HEK293 (cell line): Measurements from ENCODE around the gene WDR4.

Experiments
- CTCF ChIA-PET: fragments of 350-600 bp; formaldehyde crosslinking; extraction: SDS; loops from one replicate; lab custom pipeline; 2021; ENCODE audit warnings: antibody characterized with exemption; lab: Yijun Ruan, JAX
- POLR2A ChIA-PET: fragments of 300-600 bp; formaldehyde crosslinking; extraction: SDS; loops from one replicate; lab custom pipeline; 2020; ENCODE audit warnings: antibody characterized with exemption, inconsistent platforms; lab: Yijun Ruan, JAX
- H3K27ac ChIP-seq: fragments of 200-500 bp; sonication (Bioruptor generic); 2 replicates; pipeline ENCODE4 v1.5.1; 2014; ENCODE audit warnings: low read depth, low read length, control low read depth, inconsistent platforms; ENCODE audit errors: extremely low read depth
- H3K36me3 ChIP-seq, 2 experiments: fragments of 200-500 bp in 1 of 2; sonication (Bioruptor generic) in 1 of 2; 1 replicate in 1 of 2; 2 replicates in 1 of 2; pipeline ENCODE4 v1.5.1; 2014 to 2017; ENCODE audit warnings: inconsistent platforms in 2 of 2, low read length in 2 of 2; ENCODE audit not compliant: control insufficient read depth in 2 of 2, insufficient read depth in 1 of 2
- H3K4me1 ChIP-seq: fragments of 200-500 bp; sonication (Bioruptor generic); 2 replicates; pipeline ENCODE4 v1.5.1; 2014; ENCODE audit warnings: mild to moderate bottlenecking, low read length, inconsistent platforms; ENCODE audit not compliant: control insufficient read depth, insufficient read depth
- H3K4me3 ChIP-seq: 2 replicates; pipeline ENCODE4 v1.5.1; 2011; ENCODE audit warnings: low read depth, mild to moderate bottlenecking, control low read depth, low read length, moderate library complexity
- H3K9me3 ChIP-seq: fragments of 200-500 bp; sonication (Bioruptor generic); 2 replicates; pipeline ENCODE4 v1.5.1; 2014; ENCODE audit warnings: low read depth, low read length, inconsistent platforms; ENCODE audit not compliant: control insufficient read depth, insufficient read depth
- ELK4 ChIP-seq: IDR thresholded peaks from 2 replicates; pipeline ENCODE4 v1.6.1; 2011; ENCODE audit warnings: mild to moderate bottlenecking, low read depth, low read length, borderline replicate concordance
- GFI1B ChIP-seq: fragments of 450-650 bp; formaldehyde crosslinking; IDR thresholded peaks from 2 replicates; pipeline ENCODE4 v1.5.1; 2016; ENCODE audit warnings: missing biosample characterization, missing genetic modification characterization
- HIC1 ChIP-seq: fragments of 450-650 bp; formaldehyde crosslinking; IDR thresholded peaks from 2 replicates; pipeline ENCODE4 v1.5.1; 2016; ENCODE audit warnings: missing biosample characterization, missing genetic modification characterization
- OSR2 ChIP-seq: fragments of 450-650 bp; formaldehyde crosslinking; IDR thresholded peaks from 2 replicates; pipeline ENCODE4 v1.5.1; 2016; ENCODE audit warnings: missing biosample characterization, missing genetic modification characterization
- SALL2 ChIP-seq: fragments of 450-650 bp; formaldehyde crosslinking; IDR thresholded peaks from 2 replicates; pipeline ENCODE4 v1.5.0; 2017; ENCODE audit warnings: missing biosample characterization, mild to moderate bottlenecking, missing genetic modification characterization, borderline replicate concordance
- SCRT1 ChIP-seq: fragments of 450-650 bp; formaldehyde crosslinking; IDR thresholded peaks from 2 replicates; pipeline ENCODE4 v1.5.1; 2016; ENCODE audit warnings: missing biosample characterization, missing genetic modification characterization, borderline replicate concordance
- ZFHX2 ChIP-seq: fragments of 450-650 bp; formaldehyde crosslinking; conservative IDR thresholded peaks from 2 replicates; pipeline ENCODE4 v1.5.1; 2016; ENCODE audit warnings: missing biosample characterization, missing genetic modification characterization
- ZNF114 ChIP-seq: fragments of 450-650 bp; formaldehyde crosslinking; IDR thresholded peaks from 2 replicates; pipeline ENCODE4 v1.5.0; 2017; ENCODE audit warnings: missing biosample characterization, missing genetic modification characterization
- ZNF157 ChIP-seq: fragments of 450-650 bp; formaldehyde crosslinking; IDR thresholded peaks from 2 replicates; pipeline ENCODE4 v1.5.1; 2016; ENCODE audit warnings: missing biosample characterization, missing genetic modification characterization
- ZNF184 ChIP-seq: fragments of 450-650 bp; IDR thresholded peaks from 2 replicates; pipeline ENCODE4 v1.5.1; 2018; ENCODE audit warnings: missing biosample characterization, mild to moderate bottlenecking, missing genetic modification characterization
- ZNF19 ChIP-seq: fragments of 450-650 bp; formaldehyde crosslinking; IDR thresholded peaks from 2 replicates; pipeline ENCODE4; 2016; ENCODE audit warnings: missing biosample characterization, missing genetic modification characterization, low read depth
- ZNF202 ChIP-seq: fragments of 450-650 bp; formaldehyde crosslinking; IDR thresholded peaks from 2 replicates; pipeline ENCODE4 v1.5.1; 2016; ENCODE audit warnings: missing biosample characterization, missing genetic modification characterization, borderline replicate concordance
- ZNF223 ChIP-seq: fragments of 450-650 bp; formaldehyde crosslinking; IDR thresholded peaks from 2 replicates; pipeline ENCODE4 v1.5.1; 2016; ENCODE audit warnings: missing biosample characterization, missing genetic modification characterization
- ZNF26 ChIP-seq: fragments of 450-650 bp; formaldehyde crosslinking; IDR thresholded peaks from 2 replicates; pipeline ENCODE4 v1.5.1; 2016; ENCODE audit warnings: missing biosample characterization, missing genetic modification characterization
- ZNF350 ChIP-seq: fragments of 450-650 bp; formaldehyde crosslinking; IDR thresholded peaks from 2 replicates; pipeline ENCODE4 v1.5.0; 2017; ENCODE audit warnings: missing biosample characterization, mild to moderate bottlenecking, missing genetic modification characterization
- ZNF510 ChIP-seq: fragments of 450-650 bp; formaldehyde crosslinking; IDR thresholded peaks from 2 replicates; pipeline ENCODE4 v1.5.1; 2018; ENCODE audit warnings: mild to moderate bottlenecking, missing genetic modification characterization, missing biosample characterization; ENCODE audit not compliant: insufficient replicate concordance
- ZNF518A ChIP-seq: fragments of 450-650 bp; formaldehyde crosslinking; conservative IDR thresholded peaks from 2 replicates; pipeline ENCODE4 v1.5.1; 2016; ENCODE audit warnings: low read depth, missing biosample characterization, missing genetic modification characterization
- ZNF530 ChIP-seq: fragments of 450-650 bp; formaldehyde crosslinking; IDR thresholded peaks from 2 replicates; pipeline ENCODE4 v1.5.1; 2016; ENCODE audit warnings: low read depth, missing biosample characterization, missing genetic modification characterization
- ZNF610 ChIP-seq: fragments of 450-650 bp; formaldehyde crosslinking; IDR thresholded peaks from 2 replicates; pipeline ENCODE4 v1.5.1; 2016; ENCODE audit warnings: missing biosample characterization, missing genetic modification characterization, borderline replicate concordance
- ZNF629 ChIP-seq: fragments of 450-650 bp; formaldehyde crosslinking; IDR thresholded peaks from 2 replicates; pipeline ENCODE4 v1.5.1; 2017; ENCODE audit warnings: missing biosample characterization, missing genetic modification characterization
- ZNF785 ChIP-seq: fragments of 450-650 bp; formaldehyde crosslinking; IDR thresholded peaks from 2 replicates; pipeline ENCODE4 v1.5.1; 2016; ENCODE audit warnings: missing biosample characterization, missing genetic modification characterization
- ZXDB ChIP-seq: fragments of 450-650 bp; formaldehyde crosslinking; IDR thresholded peaks from 2 replicates; pipeline ENCODE4 v1.5.1; 2016; ENCODE audit warnings: missing biosample characterization, missing genetic modification characterization
- TF ChIP-seq, protein P1 (sequence below): fragments of 450-650 bp; formaldehyde crosslinking; IDR thresholded peaks from 2 replicates; pipeline ENCODE4 v1.5.1; 2016; ENCODE audit warnings: missing biosample characterization, missing genetic modification characterization, borderline replicate concordance

The WDR4 gene

GRCh38 chr21:42818328-42818749, 61.0 kb downstream of the WDR4 start (continued):
- TF ChIP-seq ZNF510 (tag by site-specific recombination): no peak

DNA sequence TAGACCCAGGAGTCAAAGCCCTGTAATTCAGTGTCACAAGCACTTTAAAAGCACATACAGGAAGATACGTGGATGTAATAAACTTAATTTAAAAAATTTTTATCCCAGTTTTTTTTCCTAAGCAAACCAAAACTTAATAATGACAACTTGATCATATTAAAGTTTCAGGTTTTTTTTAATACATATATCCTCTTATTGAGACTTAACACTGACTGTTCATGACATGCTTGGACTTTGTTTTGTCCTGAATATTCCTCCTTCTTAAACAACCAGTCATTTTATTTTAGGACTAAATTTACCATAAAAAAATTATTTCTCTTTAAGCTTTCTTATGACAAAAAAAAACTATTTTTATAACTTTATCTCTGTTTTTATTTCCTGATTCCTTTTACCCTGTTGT, 64.1 kb downstream of the WDR4 start:
- CTCF ChIA-PET: interaction anchor here (1.5 to 2.4 kb wide), 2 partner anchors 34 to 222 kb away, joined by 4 to 14 read pairs; no protein-coding TSS in a partner anchor
- H3K9me3 ChIP-seq: no peaks in the 10 kb centered on the region; the same call in 1 of the 2 replicates
- TF ChIP-seq SALL2 (tag by site-specific recombination): no peak
- no peak for TF ChIP-seq OSR2 (tag by site-specific recombination)
- TF ChIP-seq, protein P1, sequence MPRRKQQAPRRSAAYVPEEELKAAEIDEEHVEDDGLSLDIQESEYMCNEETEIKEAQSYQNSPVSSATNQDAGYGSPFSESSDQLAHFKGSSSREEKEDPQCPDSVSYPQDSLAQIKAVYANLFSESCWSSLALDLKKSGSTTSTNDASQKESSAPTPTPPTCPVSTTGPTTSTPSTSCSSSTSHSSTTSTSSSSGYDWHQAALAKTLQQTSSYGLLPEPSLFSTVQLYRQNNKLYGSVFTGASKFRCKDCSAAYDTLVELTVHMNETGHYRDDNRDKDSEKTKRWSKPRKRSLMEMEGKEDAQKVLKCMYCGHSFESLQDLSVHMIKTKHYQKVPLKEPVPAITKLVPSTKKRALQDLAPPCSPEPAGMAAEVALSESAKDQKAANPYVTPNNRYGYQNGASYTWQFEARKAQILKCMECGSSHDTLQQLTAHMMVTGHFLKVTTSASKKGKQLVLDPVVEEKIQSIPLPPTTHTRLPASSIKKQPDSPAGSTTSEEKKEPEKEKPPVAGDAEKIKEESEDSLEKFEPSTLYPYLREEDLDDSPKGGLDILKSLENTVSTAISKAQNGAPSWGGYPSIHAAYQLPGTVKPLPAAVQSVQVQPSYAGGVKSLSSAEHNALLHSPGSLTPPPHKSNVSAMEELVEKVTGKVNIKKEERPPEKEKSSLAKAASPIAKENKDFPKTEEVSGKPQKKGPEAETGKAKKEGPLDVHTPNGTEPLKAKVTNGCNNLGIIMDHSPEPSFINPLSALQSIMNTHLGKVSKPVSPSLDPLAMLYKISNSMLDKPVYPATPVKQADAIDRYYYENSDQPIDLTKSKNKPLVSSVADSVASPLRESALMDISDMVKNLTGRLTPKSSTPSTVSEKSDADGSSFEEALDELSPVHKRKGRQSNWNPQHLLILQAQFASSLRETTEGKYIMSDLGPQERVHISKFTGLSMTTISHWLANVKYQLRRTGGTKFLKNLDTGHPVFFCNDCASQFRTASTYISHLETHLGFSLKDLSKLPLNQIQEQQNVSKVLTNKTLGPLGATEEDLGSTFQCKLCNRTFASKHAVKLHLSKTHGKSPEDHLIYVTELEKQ (tag by site-specific recombination): no peak
- no peak for TF ChIP-seq ZNF350 (tag by site-specific recombination)
- TF ChIP-seq SCRT1 (tag by site-specific recombination): no peak
- TF ChIP-seq ZNF202: no peak
- peak; percentile 38; the same call in 1 of the 2 replicates for TF ChIP-seq ZNF518A
- TF ChIP-seq ZNF785 (tag by site-specific recombination): no peak
- TF ChIP-seq HIC1 (tag by site-specific recombination): no peak
- TF ChIP-seq ZNF19: no peak
- TF ChIP-seq ZXDB: no peak
- TF ChIP-seq ZNF26: no peak
- TF ChIP-seq ZNF510 (tag by site-specific recombination): peak; percentile 66
- TF ChIP-seq ZNF530: no peak
- TF ChIP-seq ZNF114: no peak
- TF ChIP-seq ZNF223 (tag by site-specific recombination): no peak
- TF ChIP-seq ZNF629 (tag by site-specific recombination): no peak
- TF ChIP-seq ZNF184 (tag by site-specific recombination): peak; percentile 78; the same call in 1 of the 2 replicates
- no peak for TF ChIP-seq ZNF157 (tag by site-specific recombination)
- TF ChIP-seq ZNF610: peak; percentile 33; the same call in 1 of the 2 replicates
- TF ChIP-seq ELK4: no peak
- no peak for TF ChIP-seq GFI1B
- TF ChIP-seq ZFHX2 (tag by site-specific recombination): no peak

More for the DNA sequence above, 64.1 kb downstream of the WDR4 start:
- Histone ChIP-seq H3K4me3 (no peak overlapping the region), H3K36me3 (no peaks in the 10 kb centered on the region), H3K27ac (no peak overlapping the region), H3K4me1 (no peaks in the 10 kb centered on the region)
- POLR2A ChIA-PET: no interaction called here
